Tibial artery (tissue), 4 donors: Measurements from ENCODE around the gene NFRKB.

Source experiments
- DNase-seq, 2 donors: peaks; one replicate each; pipeline ENCODE4 v3.0.0-alpha.2; 2019
- H3K27ac ChIP-seq, 2 donors: fragments of 200-600 bp; sonication (generic) in 1 of 2; 1 replicate in 1 of 2; 2 replicates in 1 of 2; pipeline ENCODE4 v1.5.1; 2018 to 2019; ENCODE audit warnings: mild to moderate bottlenecking in 1 of 2
- H3K27me3 ChIP-seq, 2 donors: fragments of 200-600 bp; sonication (generic) in 1 of 2; one replicate each; pipeline versions ENCODE4 v1.5.1 to v1.6.0; 2016 to 2019
- H3K36me3 ChIP-seq, 3 donors: fragments of 200-600 bp; sonication (generic) in 2 of 3; one replicate each; pipeline ENCODE4 v1.5.1; 2016 to 2019; ENCODE audit warnings: mild to moderate bottlenecking in 2 of 3
- H3K4me1 ChIP-seq, 4 donors: fragments of 200-600 bp; sonication (generic) in 2 of 4; 1 replicate in 3 of 4; 2 replicates in 1 of 4; pipeline ENCODE4 v1.5.1; 2016 to 2019
- H3K4me3 ChIP-seq, 2 donors: fragments of 200-600 bp; sonication (generic) in 1 of 2; 1 replicate in 1 of 2; 2 replicates in 1 of 2; pipeline ENCODE4 v1.5.1; 2018 to 2019; ENCODE audit warnings: mild to moderate bottlenecking in 2 of 2
- H3K9me3 ChIP-seq, 3 donors: fragments of 200-600 bp; sonication (generic) in 1 of 3; one replicate each; pipeline ENCODE4 v1.5.1; 2016 to 2019
- CTCF ChIP-seq, 2 experiments: fragments of 200-600 bp in 1 of 2; fragments of 450-650 bp in 1 of 2; IDR thresholded peaks; one replicate each; pipeline ENCODE4 v1.5.1; 2017 to 2019; ENCODE audit warnings: antibody characterized with exemption in 2 of 2, mild to moderate bottlenecking in 1 of 2, moderate library complexity in 1 of 2
- intact Hi-C: fragments of 100-400 bp; cut with DNase I; formaldehyde crosslinking; loops from one replicate; pipeline ENCODE4 v1.15.0; 2023; ENCODE audit warnings: low total_unique reads

Gene NFRKB

GRCh38 chr11:129861702-129862522 is 33.5 kb downstream of the NFRKB start:
- no peaks in the 10 kb centered on the region for H3K9me3 ChIP-seq
- H3K4me1 ChIP-seq = peaks cover 0 to 14% (median 5%) of the 10 kb centered on the region in 4 donors
- H3K27ac ChIP-seq = peak overlapping the region in 1 of 2 donors; percentile 5
- H3K27me3 ChIP-seq = no peaks in the 10 kb centered on the region
- peaks cover 48 to 65% (median 56%) of the 10 kb centered on the region in 3 donors for H3K36me3 ChIP-seq
- no peak for TF ChIP-seq CTCF (IDR thresholded peaks at IDR 0.05)
- intact Hi-C loops = no loop called here
- no peak overlapping the region for H3K4me3 ChIP-seq
- no peak for DNase-seq

- H3K9me3 ChIP-seq = no peaks in the 10 kb centered on the region
- H3K4me3 ChIP-seq = no peak overlapping the region
- no peak for DNase-seq
- H3K27me3 ChIP-seq = no peaks in the 10 kb centered on the region
- peaks cover 10 to 25% (median 16%) of the 10 kb centered on the region in 3 donors for H3K36me3 ChIP-seq
- TF ChIP-seq CTCF (IDR thresholded peaks at IDR 0.05) = no peak
- H3K27ac ChIP-seq = no peak overlapping the region
- intact Hi-C loops = no loop called here
- no peaks in the 10 kb centered on the region for H3K4me1 ChIP-seq
Measured at GRCh38 chr11:129856036-129856435, 39.3 kb downstream of the NFRKB start.

GRCh38 chr11:129855086-129855485 is 40.3 kb downstream of the NFRKB start:
- TF ChIP-seq CTCF (IDR thresholded peaks at IDR 0.05) = no peak
- Histone ChIP-seq H3K27ac (no peak overlapping the region), H3K4me1 (no peaks in the 10 kb centered on the region), H3K36me3 (peaks cover 7 to 18% (median 8%) of the 10 kb centered on the region in 3 donors), H3K4me3 (no peak overlapping the region), H3K27me3 (no peaks in the 10 kb centered on the region), H3K9me3 (no peaks in the 10 kb centered on the region)
- DNase-seq = no peak
- intact Hi-C loops = no loop called here

DNA sequence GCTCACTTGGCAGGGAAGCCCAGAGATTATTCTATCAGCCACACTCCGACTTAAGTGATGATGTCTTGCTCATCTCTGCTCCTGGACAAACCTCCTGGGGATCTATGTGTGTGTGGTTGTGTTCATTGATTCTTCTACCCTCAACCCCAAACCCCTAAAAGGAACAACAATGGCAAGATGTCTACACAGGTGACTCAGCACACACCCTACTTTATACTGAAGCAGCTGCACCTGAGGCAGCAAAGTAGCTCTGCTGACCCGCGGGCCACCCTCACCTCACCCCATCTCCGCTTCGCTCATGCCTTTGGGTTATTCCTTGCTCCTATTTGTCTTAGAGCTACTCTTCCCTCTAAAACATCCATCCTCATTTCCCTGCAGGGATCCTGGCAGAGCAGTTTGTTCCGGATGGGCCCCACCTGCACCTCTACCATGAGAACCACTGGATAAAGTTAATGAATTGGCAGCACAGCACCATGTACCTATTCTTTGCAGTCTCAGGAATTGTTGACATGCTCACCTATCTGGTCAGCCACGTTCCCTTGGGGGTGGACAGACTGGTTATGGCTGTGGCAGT is 41.1 kb downstream of the NFRKB start:
- no peaks in the 10 kb centered on the region for H3K27me3 ChIP-seq
- no peaks in the 10 kb centered on the region for H3K4me1 ChIP-seq
- H3K27ac ChIP-seq = no peak overlapping the region
- no peak for TF ChIP-seq CTCF (IDR thresholded peaks at IDR 0.05)
- intact Hi-C loops = no loop called here
- H3K36me3 ChIP-seq = peaks cover 0 to 13% (median 0%) of the 10 kb centered on the region in 3 donors
- H3K9me3 ChIP-seq = no peaks in the 10 kb centered on the region
- no peak for DNase-seq
- H3K4me3 ChIP-seq = no peak overlapping the region

DNA sequence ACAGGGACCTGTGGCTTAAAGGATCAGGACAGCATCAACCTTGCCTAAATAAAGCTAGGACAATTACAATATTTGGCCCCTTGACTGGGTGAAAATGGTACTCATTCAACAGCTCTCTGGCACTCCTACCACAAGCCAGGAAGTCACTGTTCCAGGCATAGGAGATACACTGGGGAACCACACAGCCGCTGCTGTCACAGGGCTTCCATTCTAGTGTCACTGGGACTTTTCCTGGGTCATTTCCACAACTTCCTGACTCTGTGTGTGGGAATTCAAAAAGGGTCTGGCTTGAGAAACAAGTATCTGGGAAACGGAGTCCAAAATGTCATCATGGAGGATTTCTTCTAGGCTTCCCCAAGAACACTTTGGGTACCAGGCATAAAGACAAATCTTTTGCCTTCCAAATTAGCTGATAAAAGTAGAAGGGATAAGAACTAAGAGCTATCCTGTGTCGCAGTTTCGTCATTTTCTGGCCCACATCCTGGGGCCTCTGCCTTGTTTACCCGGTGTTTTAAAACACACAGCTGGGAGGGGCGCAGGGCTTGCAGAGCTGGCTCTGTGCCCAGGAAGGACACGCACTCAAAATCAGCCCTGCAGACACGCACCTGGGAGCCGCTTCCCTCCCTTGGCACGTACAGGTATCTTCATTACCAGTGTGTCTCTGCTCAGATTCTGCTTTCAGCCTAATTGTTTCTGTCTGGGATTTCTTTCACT is 41.7 kb downstream of the NFRKB start:
- no peak for TF ChIP-seq CTCF (IDR thresholded peaks at IDR 0.05)
- Histone ChIP-seq H3K4me1 (no peaks in the 10 kb centered on the region), H3K27ac (no peak overlapping the region), H3K9me3 (no peaks in the 10 kb centered on the region), H3K27me3 (no peaks in the 10 kb centered on the region), H3K36me3 (peaks cover 0 to 9% (median 0%) of the 10 kb centered on the region in 3 donors), H3K4me3 (no peak overlapping the region)
- intact Hi-C loops = no loop called here
- no peak for DNase-seq
